GM19239 (cell line): ENCODE results near the gene DNAH14.
A peak's percentile ranks its signal among the peaks of the same experiment; 100 is the strongest.
"Not testable (repeated sequence)": the region's sequence is repeated elsewhere in the genome, so short reads cannot be mapped to it uniquely, and the experiment has no call there.

Experiments
- DNase-seq: peaks from one replicate; pipeline ENCODE4 v3.0.0; 2011; ENCODE audit warnings: low spot score; ENCODE audit not compliant: insufficient read length
- FAIRE-seq: peaks from 2 replicates; lab custom pipeline; 2011; peaks lifted over from hg19 to GRCh38; lab: Jason Lieb, UNC

Gene DNAH14

DNA sequence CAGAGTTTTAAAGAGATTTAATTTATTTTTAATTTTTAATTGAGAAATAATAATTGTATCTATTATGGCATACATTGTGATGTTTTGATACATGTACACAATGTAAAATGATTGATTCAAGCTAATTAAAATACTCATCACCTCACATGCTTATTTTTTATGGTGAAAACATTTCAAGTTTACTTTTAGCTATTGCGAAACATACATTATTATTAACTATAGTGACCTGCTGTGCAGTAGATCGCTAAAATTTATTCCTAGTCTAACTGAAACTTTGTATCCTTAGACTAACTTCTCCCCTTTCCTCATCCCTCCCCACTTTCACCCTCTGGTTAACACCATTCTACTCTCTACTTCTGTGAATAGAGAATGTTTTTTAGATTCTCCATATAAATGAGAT lies 191.6 kb downstream of the DNAH14 start:
- DNase-seq (no peak), FAIRE-seq (no peak)

DNA sequence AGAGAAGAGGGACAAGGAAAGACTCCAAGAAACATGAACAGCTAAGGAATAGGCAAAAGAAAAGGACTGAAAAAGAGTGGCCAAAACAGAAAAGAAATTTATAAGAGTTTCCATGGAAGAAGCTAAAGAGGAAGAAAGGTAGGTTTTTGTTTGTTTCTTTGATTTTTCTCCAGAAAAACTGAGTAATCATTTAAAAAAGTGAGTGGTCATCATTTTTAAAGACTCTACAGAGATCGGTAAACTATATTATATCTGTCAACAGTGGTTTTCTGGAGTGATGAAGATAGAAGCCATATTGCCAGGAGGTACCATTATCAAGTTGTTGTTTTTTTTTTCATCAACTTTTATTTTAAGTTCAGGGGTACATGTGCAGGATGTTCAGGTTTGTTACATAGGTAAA lies 202.4 kb downstream of the DNAH14 start:
- FAIRE-seq (no peak), DNase-seq (no peak)

DNA sequence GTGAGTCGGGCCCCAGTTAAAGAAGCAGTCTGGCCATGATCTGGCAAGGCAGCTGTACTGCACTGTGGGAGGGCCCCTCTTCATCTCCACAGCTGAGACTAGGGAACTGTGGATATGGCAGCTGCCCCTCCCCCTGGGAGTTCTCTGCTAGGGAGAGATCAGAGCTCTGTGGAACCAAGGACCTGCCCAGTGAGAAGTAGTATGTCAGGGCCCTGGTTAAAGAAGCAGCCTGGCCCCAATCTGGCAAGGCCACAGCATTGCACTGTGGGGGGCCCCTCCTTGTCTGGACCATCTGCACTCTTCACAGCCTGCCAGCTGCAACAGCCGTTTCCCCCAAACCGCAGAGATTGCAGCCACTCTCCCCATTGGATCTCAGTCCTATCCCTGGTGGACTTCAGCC lies 208.5 kb downstream of the DNAH14 start:
- DNase-seq, result no peak
- FAIRE-seq, result no peak

DNA sequence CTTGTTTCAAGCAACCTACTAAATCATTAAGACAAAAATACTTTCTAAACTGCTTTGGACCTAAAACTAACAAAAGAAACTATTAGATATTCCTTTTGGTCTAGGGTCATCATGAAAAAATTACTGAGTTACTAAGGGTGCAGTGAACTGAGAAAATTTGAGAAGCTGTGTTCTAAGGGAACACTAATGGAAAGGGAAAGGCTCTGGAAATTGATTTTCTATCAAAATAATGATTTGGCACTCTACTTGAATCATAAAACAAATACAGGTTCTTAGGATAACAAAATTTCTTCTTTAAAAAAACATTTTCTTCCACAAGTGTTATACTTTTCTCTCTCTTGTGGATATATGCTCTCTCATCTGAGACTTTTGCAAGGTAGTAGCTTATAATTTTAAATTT lies 213.5 kb downstream of the DNAH14 start:
- FAIRE-seq (no peak), DNase-seq (no peak)

DNA sequence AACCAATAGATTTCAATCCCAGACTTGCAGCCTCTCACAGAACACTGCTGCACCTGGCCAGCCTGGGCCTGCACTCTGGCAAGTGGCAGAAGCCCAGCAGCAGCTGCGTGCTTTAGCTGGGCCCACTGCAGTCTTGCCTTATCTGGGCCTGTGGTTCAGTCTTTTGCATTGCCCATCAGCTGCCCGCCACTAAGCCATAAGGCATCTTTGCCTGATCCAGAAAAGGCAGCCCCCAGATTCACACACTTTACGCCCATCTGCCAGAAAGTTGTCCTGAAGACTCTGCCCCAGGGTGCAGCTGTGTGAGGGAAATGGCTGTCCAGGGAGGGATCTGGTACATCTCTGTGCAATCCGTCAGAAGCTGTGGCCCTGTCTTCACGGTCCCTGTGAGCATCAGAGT lies 217.0 kb downstream of the DNAH14 start:
- no peak for FAIRE-seq
- DNase-seq, result no peak

DNA sequence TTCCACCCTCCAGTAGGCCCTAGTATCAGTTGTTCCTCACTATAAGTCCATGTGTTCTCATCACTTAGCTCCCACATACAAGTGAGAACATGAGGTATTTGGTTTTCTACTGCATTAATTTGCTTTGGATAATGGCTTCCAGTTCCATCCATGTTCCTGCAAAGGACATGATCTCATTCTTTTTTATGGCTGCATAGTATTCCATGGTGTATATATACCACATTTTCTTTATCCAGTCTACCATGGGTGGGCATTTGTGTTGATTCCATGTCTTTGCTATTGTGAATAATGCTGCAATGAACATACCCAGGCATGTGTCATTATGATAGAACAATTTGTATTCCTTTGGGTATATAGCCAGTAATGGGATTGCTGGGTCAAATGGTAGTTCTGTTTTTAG lies 218.3 kb downstream of the DNAH14 start:
- not testable (repeated sequence) for FAIRE-seq, DNase-seq

DNA sequence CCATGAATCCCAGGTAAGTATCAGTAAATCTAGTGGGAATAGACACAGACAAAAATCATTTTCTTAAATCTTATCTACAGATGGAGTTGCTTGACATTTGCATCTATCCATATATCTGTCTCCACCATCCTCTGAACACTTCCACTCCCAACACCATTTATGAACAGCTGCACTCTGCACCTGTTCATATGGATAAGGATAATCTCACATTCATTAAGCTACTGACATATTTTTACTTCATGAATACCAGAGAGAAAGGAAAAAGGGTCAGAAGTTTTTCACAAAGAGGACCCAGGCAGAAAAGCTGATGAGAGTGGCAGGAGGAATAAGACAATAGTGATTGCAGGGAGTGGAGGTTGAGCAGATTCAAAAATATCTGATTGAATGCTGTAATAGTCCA lies 222.6 kb downstream of the DNAH14 start:
- DNase-seq (no peak), FAIRE-seq (no peak)

DNA sequence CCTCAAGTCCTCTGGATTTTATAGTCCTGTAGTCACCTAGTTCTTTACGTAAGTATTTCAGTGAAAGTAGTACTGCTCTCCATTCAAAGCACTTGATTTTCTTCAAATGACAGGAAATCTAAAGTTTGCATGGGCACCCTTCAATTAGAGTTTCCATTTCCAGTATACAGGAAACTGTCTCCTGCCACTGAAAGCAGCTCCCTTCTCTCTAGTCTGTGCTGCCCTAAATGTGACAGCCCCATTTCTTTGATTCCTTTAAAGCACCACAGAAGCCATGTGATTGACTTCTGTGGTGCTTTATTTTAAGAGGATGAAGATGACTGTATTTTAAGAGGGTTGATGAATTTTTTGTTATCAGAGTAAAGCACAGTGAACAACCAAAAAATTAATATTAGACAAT lies 226.1 kb downstream of the DNAH14 start:
- FAIRE-seq, result peak; percentile 31
- no peak for DNase-seq

DNA sequence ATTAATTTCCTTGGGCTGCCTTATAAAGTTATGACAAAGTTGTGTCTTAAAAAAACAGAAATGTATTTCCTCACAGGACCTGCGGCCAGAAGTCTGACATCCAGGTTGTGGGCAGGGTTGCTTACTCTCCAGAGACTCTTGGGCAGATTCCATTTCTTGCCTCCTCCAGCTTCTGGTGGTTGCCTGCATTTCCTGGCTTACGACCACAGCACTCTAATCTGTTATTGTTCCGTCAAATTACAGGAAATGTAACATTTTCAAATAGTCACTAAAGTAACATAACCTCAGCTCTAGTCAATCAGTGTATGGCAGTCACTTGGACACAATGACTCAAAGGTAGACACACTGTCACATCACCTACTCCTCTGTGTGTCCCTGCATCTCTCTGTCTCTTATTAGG lies 226.8 kb downstream of the DNAH14 start:
- FAIRE-seq, result no peak

DNA sequence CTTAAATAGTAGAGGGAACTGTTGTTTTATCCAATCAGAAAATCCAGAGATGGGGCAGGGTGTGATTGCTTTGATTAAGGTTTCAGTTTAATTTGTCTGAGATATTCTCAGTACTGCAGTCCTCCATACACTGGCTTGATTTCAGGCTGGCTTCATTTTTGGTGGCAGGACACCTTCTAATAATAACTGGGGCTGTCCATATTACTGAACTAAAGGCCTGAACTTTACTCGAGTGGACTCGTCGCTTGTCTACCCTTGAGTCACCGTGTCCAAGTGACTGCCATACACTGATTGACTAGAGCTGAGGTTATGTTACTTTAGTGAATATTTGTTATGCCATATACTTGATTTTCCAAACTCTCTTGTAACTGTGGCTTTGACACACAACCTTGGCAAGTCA lies 228.8 kb downstream of the DNAH14 start:
- FAIRE-seq (no peak), DNase-seq (no peak)

More for the DNA sequence above, 226.8 kb downstream of the DNAH14 start:
- DNase-seq, result no peak

DNA sequence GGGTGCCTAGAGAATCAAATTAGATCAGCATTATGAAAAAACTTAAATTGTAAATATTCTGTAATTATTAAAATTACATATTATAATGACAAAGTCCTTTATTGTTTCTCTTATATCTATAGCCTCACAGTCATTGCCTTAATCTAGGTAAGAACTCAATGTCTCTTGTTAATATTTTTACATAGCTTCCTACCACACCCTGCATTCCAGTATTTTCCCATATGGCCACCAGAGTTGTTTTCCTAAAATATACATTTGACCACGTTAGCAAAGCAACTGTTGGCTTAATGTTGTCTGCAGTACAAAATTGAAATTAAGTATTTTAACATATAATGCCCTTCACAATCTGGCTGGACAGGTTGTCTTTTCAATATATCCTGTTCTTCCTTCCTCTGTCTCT lies 230.3 kb downstream of the DNAH14 start:
- FAIRE-seq (no peak), DNase-seq (no peak)

DNA sequence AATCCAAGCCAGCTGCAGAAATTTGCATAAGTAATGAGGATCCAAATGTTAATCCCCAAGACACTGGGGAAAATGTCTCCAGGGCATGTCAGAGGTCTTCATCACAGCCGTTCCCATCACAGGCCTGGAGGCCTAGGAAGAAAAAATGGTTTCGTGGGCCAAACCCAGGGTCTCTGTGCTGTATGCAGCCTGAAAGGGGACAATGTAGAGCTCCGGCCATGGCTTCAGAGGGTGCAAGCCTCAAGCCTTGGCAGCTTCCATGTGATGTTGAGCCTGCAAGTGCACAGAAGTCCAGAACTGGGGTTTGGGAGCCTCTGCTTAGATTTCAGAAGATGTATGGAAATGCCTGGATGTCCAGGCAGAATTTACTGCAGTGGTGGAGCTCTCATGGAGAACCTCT lies 247.9 kb downstream of the DNAH14 start:
- FAIRE-seq, DNase-seq: not testable (repeated sequence)

DNA sequence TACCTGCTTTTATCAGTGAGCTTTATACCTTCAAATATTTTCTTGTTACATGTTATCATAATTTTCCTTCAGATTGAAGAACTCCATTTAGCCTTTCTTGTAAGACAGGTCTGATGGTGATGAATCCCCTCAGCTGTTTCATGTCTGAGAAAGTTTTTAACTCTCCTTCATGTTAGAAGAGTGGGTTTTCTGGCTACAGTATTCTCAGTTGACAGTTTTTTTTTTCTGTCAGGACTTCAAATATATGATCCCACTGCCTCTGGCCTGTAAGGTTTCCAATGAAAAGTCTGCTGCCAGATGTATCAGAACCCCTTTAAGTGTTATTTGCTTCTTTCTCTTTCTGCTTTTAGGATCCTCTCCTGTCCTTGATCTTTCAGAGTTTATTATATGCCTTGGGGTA lies 250.2 kb downstream of the DNAH14 start:
- no peak for DNase-seq
- FAIRE-seq, result no peak

DNA sequence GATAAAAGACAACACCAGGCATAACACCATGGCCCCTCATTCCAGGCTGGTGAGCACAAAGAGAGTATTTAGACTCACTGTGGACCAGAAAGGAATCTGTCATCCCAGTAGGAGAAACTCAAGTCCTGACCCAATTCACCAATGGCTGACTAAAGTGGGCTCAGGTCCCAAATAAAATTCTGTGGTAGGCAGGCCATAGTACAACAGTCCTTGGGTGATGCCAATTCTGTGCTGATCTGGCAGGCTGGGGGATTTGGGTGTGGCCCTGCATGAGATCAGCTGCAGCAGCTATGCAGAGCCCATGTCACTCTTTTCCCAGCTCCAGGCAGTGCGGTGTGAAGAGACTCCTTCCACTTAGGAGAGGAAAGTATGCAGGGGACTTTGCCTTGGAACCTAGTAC lies 253.2 kb downstream of the DNAH14 start:
- no peak for FAIRE-seq
- no peak for DNase-seq

DNA sequence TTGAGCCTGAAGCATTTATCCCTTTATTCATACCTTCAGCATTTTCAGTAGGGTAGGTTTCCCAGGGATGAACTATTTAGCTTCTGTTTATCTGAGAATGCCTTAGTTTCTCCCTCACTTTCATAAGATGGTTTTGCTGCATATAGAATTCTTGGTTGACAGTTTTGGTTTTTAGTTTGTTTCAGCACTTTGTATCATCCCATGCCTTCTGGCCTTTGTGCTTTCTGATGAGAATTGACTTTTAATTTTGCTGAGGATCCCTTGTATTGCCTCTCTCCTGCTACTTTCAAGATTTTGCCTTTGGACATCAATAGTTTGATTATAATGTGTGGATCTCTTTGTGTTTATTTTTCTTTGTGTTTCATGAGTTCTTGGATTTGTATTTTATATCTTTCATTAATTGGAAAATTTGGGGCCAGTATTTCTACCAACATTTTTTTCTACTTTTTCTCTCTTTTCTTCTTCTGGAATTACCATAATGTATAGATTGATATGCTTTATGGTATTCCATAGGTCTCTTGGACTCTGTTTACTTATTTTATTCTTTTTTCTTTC lies 261.8 kb downstream of the DNAH14 start:
- no peak for FAIRE-seq

DNA sequence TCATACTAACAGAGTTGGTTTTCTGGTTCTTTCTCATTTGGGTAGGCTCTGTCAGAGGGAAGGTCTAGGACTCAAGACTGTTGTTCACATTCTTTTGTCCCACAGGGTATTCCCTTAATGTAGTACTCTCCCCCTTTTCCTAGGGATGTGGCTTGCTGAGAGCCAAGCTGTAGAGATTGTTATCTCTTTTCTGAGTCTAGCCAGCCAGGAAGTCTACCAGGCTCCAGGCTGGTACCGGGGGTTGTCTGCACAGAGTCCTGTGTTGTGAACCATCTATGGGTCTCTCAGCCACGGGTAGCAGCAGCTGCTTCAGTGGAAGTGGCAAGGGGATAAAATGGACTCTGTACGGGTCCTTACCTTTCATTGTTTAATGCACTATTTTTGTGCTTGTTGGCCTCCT lies 272.0 kb downstream of the DNAH14 start:
- FAIRE-seq (no peak), DNase-seq (no peak)

More for the DNA sequence above, 261.8 kb downstream of the DNAH14 start:
- no peak for DNase-seq

DNA sequence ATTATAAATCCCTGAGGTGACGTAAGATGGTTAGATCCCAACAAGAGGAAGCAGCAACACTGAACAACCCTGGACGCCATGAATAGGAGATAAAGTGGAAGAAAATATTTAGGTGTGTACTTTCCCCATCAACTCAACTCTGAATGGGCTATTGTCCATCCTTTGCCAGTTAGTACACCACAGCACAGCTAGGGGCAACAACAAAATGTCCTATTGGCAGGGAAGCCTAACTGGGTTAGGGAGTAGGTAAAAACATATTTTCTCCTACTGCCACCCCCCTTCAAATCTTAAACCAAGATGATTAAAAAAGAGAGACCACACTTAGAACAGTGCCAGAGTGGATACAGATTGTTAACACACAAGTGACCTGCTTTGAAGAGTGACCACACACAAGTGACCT lies 278.3 kb downstream of the DNAH14 start:
- DNase-seq (no peak), FAIRE-seq (no peak)

DNA sequence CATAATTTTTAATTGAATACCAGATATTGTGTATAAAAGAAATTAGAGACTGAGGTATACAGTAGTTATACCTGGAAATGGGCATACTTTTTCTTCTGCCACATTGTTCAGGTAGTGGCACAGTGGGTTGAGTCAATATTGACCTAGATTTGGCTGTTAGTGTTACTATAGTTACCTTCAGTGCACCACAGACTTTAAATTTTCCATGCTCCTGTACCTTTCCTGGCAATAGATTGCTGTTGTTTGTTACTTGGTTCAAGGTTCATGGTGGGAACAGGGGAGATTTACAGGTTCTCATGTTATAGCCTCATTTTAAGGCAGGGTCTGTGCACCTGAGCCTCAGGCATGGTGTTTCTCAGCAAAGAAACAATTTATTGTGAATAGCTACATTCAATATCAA lies 279.7 kb downstream of the DNAH14 start:
- no peak for FAIRE-seq

DNA sequence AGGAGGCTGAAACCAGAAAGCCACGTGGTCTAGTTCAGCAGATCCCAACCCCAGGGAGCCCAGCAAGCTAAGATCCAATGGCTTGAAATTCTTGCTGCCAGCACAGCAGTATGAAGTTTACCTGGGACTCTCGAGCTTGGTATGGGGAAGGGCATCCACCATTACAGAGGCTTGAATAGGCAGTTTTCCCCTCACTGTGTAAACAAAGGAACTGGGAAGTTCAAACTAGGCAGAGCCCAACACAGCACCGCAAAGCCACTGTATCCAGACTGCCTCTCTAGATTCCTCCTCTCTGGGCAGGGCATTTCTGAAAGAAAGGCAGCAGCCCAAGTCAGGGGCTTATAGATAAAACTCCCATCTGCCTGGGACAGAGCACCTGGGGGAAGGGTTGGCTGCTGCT lies 280.7 kb downstream of the DNAH14 start:
- not testable (repeated sequence) for FAIRE-seq, DNase-seq

More for the DNA sequence above, 279.7 kb downstream of the DNAH14 start:
- no peak for DNase-seq

DNA sequence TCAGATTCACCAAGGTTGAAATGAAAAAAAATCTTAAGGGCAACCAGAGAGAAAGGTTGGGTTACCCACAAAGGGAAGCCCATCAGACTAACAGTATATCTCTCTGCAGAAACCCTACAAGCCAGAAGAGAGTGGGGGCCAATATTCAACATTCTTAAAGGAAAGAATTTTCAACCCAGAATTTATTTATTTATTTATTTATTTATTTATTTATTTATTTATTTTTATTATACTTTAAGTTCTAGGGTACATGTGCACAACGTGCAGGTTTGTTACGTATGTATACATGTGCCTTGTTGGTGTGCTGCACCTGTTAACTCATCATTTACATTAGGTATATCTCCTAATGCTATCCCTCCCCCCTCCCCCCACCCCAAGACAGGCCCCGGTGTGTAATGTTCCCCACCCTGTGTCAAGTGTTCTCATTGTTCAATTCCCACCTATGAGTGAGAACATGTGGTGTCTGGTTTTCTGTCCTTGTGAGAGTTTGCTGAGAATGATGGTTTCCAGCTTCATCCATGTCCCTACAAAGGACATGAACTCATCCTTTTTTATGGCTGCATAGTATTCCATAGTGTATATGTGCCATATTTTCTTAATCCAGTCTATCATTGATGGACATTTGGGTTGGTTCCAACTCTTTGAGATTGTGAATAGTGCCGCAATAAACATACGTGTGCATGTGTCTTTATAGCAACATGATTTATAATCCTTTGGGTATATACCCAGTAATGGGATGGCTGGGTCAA lies 282.4 kb downstream of the DNAH14 start:
- DNase-seq, FAIRE-seq: not testable (repeated sequence)

DNA sequence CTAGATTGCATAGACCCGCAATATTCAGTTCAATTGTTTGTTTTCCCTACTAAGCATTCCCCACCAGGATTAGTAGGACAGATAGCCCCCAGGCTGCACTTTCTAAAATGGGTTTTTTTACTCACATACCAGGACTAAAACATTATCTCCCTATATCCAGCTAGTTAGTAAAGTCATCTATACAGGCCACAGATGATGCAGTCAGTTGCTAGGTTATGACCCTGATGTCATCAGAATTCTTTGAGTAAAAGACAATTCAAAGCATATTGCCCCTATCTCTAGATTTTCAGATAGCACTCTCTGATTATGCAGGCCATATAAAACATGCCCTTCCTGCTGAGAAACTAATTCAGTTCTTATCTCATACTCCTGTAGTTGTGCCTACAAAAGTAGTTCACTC lies 294.8 kb downstream of the DNAH14 start:
- FAIRE-seq (no peak), DNase-seq (no peak)

DNA sequence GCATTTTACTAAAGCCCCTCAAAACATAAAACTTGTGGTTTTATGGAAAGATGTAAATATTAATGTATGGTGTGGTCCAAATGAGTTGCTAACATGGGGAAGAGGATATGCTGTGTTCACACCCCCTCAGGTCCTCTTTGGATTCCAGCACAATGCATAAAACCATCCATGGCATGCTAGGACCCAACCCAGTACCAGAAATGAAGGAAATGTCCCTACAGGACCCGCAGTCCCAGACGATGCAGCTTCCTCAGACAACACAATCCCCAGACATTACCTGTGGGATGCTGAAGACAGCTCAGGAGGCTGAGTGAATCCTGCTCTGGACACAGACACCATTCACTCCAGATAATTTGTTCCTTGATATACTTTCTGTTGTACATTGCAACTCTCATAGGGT lies 296.2 kb downstream of the DNAH14 start:
- no peak for DNase-seq
- no peak for FAIRE-seq
